ENCODE measurements around the gene NOVA1.

The NOVA1 gene

GRCh38 chr14:26443654-26444053 is 154.2 kb downstream of the NOVA1 start:
- DNase-seq, result no peak

GRCh38 chr14:26429205-26429604 is 168.6 kb downstream of the NOVA1 start:
- DNase-seq, result no peak

- DNase-seq, result no peak
Measured at GRCh38 chr14:26427097-26427496, 170.7 kb downstream of the NOVA1 start.

GRCh38 chr14:26424537-26424936 is 173.3 kb downstream of the NOVA1 start:
- DNase-seq, result no peak

GRCh38 chr14:26415618-26416123 is 182.2 kb downstream of the NOVA1 start:
- no peak for DNase-seq

- no peak for DNase-seq
Measured at GRCh38 chr14:26414926-26415325, 182.9 kb downstream of the NOVA1 start.

GRCh38 chr14:26414103-26414502 is 183.7 kb downstream of the NOVA1 start:
- DNase-seq, result no peak

- DNase-seq, result no peak
Measured at GRCh38 chr14:26412421-26412820, 185.4 kb downstream of the NOVA1 start.

GRCh38 chr14:26410189-26410685 is 187.6 kb downstream of the NOVA1 start:
- no peak for DNase-seq

- DNase-seq, result no peak
Measured at GRCh38 chr14:26404927-26405326, 192.9 kb downstream of the NOVA1 start.

GRCh38 chr14:26403760-26404159 is 194.1 kb downstream of the NOVA1 start:
- no peak for DNase-seq

- no peak for DNase-seq
Measured at GRCh38 chr14:26402126-26402525, 195.7 kb downstream of the NOVA1 start.

- DNase-seq, result no peak
Measured at GRCh38 chr14:26401179-26401968, 196.5 kb downstream of the NOVA1 start.

GRCh38 chr14:26400373-26400772 is 197.5 kb downstream of the NOVA1 start:
- no peak for DNase-seq

- DNase-seq, result no peak
Measured at GRCh38 chr14:26398616-26399015, 199.2 kb downstream of the NOVA1 start.
